Endometrium (tissue), 2 donors: ENCODE data around the gene CRY2.
"Not testable (repeated sequence)": the region's sequence is repeated elsewhere in the genome, so short reads cannot be mapped to it uniquely, and the experiment has no call there.

ENCODE experiments used
- FAIRE-seq: peaks from 2 replicates; lab custom pipeline; 2012; peaks lifted over from hg19 to GRCh38; lab: Jason Lieb, UNC
- donor health status: control.
- donor health status: control.

The CRY2 gene

GRCh38 chr11:45846974-45847910 is at the start of gene CRY2:
CRY2 (plus strand) TSS chr11:45847475; CDS start chr11:45847491, 16 bp downstream.
- peak; percentile 83 for FAIRE-seq

GRCh38 chr11:45798793-45799441 is 48.4 kb upstream of the CRY2 start:
- no peak for FAIRE-seq

- FAIRE-seq = no peak
Observed at GRCh38 chr11:45799562-45799961, 47.7 kb upstream of the CRY2 start.

GRCh38 chr11:45800261-45800660 is 47.0 kb upstream of the CRY2 start:
- no peak for FAIRE-seq

GRCh38 chr11:45801723-45802315 is 45.5 kb upstream of the CRY2 start:
- no peak for FAIRE-seq

- no peak for FAIRE-seq
Observed at GRCh38 chr11:45802531-45803317, 44.6 kb upstream of the CRY2 start.

GRCh38 chr11:45803971-45804760 is 43.1 kb upstream of the CRY2 start:
- no peak for FAIRE-seq

- peak; percentile 12 for FAIRE-seq
Observed at GRCh38 chr11:45804761-45805304, 42.4 kb upstream of the CRY2 start, which contains the start of gene SLC35C1. SLC35C1 (plus strand) TSS chr11:45805149; CDS start chr11:45805802, 653 bp downstream.

- no peak for FAIRE-seq
Observed at GRCh38 chr11:45805305-45806071, 41.8 kb upstream of the CRY2 start.

GRCh38 chr11:45806072-45806933 is 41.0 kb upstream of the CRY2 start:
- no peak for FAIRE-seq

- FAIRE-seq = no peak
Observed at GRCh38 chr11:45806937-45807791, 40.1 kb upstream of the CRY2 start.

- FAIRE-seq = no peak
Observed at GRCh38 chr11:45807792-45808238, 39.5 kb upstream of the CRY2 start.

- not testable (repeated sequence) for FAIRE-seq
Observed at GRCh38 chr11:45808427-45808826, 38.8 kb upstream of the CRY2 start.

- no peak for FAIRE-seq
Observed at GRCh38 chr11:45809456-45810395, 37.5 kb upstream of the CRY2 start.

- no peak for FAIRE-seq
Observed at GRCh38 chr11:45810431-45811108, 36.7 kb upstream of the CRY2 start.

GRCh38 chr11:45811109-45811435 is 36.2 kb upstream of the CRY2 start:
- FAIRE-seq = no peak
